A673 (cell line): ENCODE data around the gene BEST2.

Source experiments
- EZH2 ChIP-seq: fragments of 200-600 bp; sonication (generic); IDR thresholded peaks from 2 replicates; pipeline ENCODE4 v1.6.1; 2017; ENCODE audit warnings: borderline replicate concordance, low read depth, mild to moderate bottlenecking, mixed read lengths, antibody characterized with exemption, low read length; ENCODE audit not compliant: poor library complexity, severe bottlenecking
- TF ChIP-seq, protein P1 (sequence below): fragments of 300-800, 200-600 bp; sonication (generic); conservative IDR thresholded peaks from 2 replicates; pipeline ENCODE4 v1.5.1; 2017; ENCODE audit warnings: low read depth, mild to moderate bottlenecking, antibody characterized with exemption, low read length, moderate library complexity, mixed read lengths

- TF ChIP-seq, protein P1, sequence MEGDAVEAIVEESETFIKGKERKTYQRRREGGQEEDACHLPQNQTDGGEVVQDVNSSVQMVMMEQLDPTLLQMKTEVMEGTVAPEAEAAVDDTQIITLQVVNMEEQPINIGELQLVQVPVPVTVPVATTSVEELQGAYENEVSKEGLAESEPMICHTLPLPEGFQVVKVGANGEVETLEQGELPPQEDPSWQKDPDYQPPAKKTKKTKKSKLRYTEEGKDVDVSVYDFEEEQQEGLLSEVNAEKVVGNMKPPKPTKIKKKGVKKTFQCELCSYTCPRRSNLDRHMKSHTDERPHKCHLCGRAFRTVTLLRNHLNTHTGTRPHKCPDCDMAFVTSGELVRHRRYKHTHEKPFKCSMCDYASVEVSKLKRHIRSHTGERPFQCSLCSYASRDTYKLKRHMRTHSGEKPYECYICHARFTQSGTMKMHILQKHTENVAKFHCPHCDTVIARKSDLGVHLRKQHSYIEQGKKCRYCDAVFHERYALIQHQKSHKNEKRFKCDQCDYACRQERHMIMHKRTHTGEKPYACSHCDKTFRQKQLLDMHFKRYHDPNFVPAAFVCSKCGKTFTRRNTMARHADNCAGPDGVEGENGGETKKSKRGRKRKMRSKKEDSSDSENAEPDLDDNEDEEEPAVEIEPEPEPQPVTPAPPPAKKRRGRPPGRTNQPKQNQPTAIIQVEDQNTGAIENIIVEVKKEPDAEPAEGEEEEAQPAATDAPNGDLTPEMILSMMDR: no peak
- TF ChIP-seq EZH2: no peak
Measured at GRCh38 chr19:12769689-12770088, 18.1 kb downstream of the BEST2 start.
